ENCODE measurements around the gene MAOB. TPM values are rescaled to one million over a fixed set of nuclear protein-coding genes. Genes with fewer than 3 reads are reported as not detected.

Gene MAOB
- total and polyA plus RNA-seq, 4 donors = 12.6 to 59.6 (median 39.8) TPM

GRCh38 chrX:43815209-43815608, 67.0 kb downstream of the MAOB start:
- H3K27me3 ChIP-seq (ENCODE audit: control insufficient read depth in 1 of 2, insufficient read depth in 2 of 2, low read length in 1 of 2) = no peaks in the 10 kb centered on the region
- no peak for DNase-seq
- no peak overlapping the region for H3K27ac ChIP-seq (ENCODE audit: low read depth in 1 of 2, low read length in 2 of 2)
- 9 to 27% methylated on average over 2 of the region's 2 CpGs for WGBS, 2 donors
- no peak overlapping the region for H3K4me3 ChIP-seq (ENCODE audit: low read length in 2 of 2)
- ATAC-seq (ENCODE audit: low FRiP score) = peak; percentile 54
- no peaks in the 10 kb centered on the region for H3K36me3 ChIP-seq (ENCODE audit: control insufficient read depth in 1 of 2, insufficient read depth in 2 of 2, low read length in 1 of 2)
- H3K4me1 ChIP-seq (ENCODE audit: control insufficient read depth in 1 of 2, insufficient read depth in 2 of 2, low read length in 2 of 2) = no peaks in the 10 kb centered on the region
- intact Hi-C loops (cut with DNase I) = no loop called here
- no peaks in the 10 kb centered on the region for H3K9me3 ChIP-seq (ENCODE audit: control insufficient read depth, low read length)

GRCh38 chrX:43813898-43814297, 68.4 kb downstream of the MAOB start:
- Histone ChIP-seq H3K27ac (ENCODE audit: low read depth in 1 of 2, low read length in 2 of 2) (no peak overlapping the region), H3K9me3 (ENCODE audit: control insufficient read depth, low read length) (no peaks in the 10 kb centered on the region), H3K4me3 (ENCODE audit: low read length in 2 of 2) (no peak overlapping the region), H3K27me3 (ENCODE audit: control insufficient read depth in 1 of 2, insufficient read depth in 2 of 2, low read length in 1 of 2) (no peaks in the 10 kb centered on the region), H3K36me3 (ENCODE audit: control insufficient read depth in 1 of 2, insufficient read depth in 2 of 2, low read length in 1 of 2) (no peaks in the 10 kb centered on the region), H3K4me1 (ENCODE audit: control insufficient read depth in 1 of 2, insufficient read depth in 2 of 2, low read length in 2 of 2) (no peaks in the 10 kb centered on the region)
- intact Hi-C loops (cut with DNase I) = no loop called here
- ATAC-seq (ENCODE audit: low FRiP score) (no peak), DNase-seq (no peak)

- no peak for DNase-seq
- intact Hi-C loops (cut with DNase I) = no loop called here
- ATAC-seq (ENCODE audit: low FRiP score) = no peak
Measured at GRCh38 chrX:43813319-43813718, 68.9 kb downstream of the MAOB start.

GRCh38 chrX:43809463-43809862, 72.8 kb downstream of the MAOB start:
- no peak for DNase-seq
- ATAC-seq (ENCODE audit: low FRiP score) = peak; percentile 36
- no peak overlapping the region for H3K27ac ChIP-seq (ENCODE audit: low read depth in 1 of 2, low read length in 2 of 2)
- no peaks in the 10 kb centered on the region for H3K27me3 ChIP-seq (ENCODE audit: control insufficient read depth in 1 of 2, insufficient read depth in 2 of 2, low read length in 1 of 2)
- no peak overlapping the region for H3K4me3 ChIP-seq (ENCODE audit: low read length in 2 of 2)
- intact Hi-C loops (cut with DNase I) = no loop called here
- H3K36me3 ChIP-seq (ENCODE audit: control insufficient read depth in 1 of 2, insufficient read depth in 2 of 2, low read length in 1 of 2) = no peaks in the 10 kb centered on the region
- H3K9me3 ChIP-seq (ENCODE audit: control insufficient read depth, low read length) = no peaks in the 10 kb centered on the region
- no peaks in the 10 kb centered on the region for H3K4me1 ChIP-seq (ENCODE audit: control insufficient read depth in 1 of 2, insufficient read depth in 2 of 2, low read length in 2 of 2)

More at GRCh38 chrX:43813319-43813718, 68.9 kb downstream of the MAOB start:
- WGBS, 2 donors = 62 to 95% methylated on average over 2 of the region's 2 CpGs
- no peaks in the 10 kb centered on the region for H3K9me3 ChIP-seq (ENCODE audit: control insufficient read depth, low read length)
- H3K27ac ChIP-seq (ENCODE audit: low read depth in 1 of 2, low read length in 2 of 2) = no peak overlapping the region
- no peak overlapping the region for H3K4me3 ChIP-seq (ENCODE audit: low read length in 2 of 2)
- no peaks in the 10 kb centered on the region for H3K27me3 ChIP-seq (ENCODE audit: control insufficient read depth in 1 of 2, insufficient read depth in 2 of 2, low read length in 1 of 2)
- no peaks in the 10 kb centered on the region for H3K36me3 ChIP-seq (ENCODE audit: control insufficient read depth in 1 of 2, insufficient read depth in 2 of 2, low read length in 1 of 2)
- no peaks in the 10 kb centered on the region for H3K4me1 ChIP-seq (ENCODE audit: control insufficient read depth in 1 of 2, insufficient read depth in 2 of 2, low read length in 2 of 2)

DNA sequence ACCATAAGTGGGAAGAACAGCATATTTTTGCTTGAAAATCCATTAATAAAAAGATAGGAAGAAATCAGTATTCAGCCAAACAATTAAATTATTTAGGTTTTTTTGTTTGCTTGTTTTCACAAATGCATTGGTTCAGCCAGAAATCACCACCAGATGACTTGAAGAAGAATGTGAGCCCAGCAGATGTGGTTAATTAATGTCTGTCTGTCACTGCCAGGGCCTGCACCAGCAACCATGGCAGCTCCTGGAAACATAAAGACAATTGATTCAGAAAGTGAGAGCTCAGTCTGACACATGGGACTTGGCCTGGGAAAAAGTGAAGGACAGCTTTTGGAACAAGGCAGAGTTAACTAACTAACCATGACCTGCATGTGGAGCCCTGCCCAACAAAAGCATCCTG, 74.0 kb downstream of the MAOB start:
- Histone ChIP-seq H3K27ac (ENCODE audit: low read depth in 1 of 2, low read length in 2 of 2) (no peak overlapping the region), H3K36me3 (ENCODE audit: control insufficient read depth in 1 of 2, insufficient read depth in 2 of 2, low read length in 1 of 2) (no peaks in the 10 kb centered on the region), H3K9me3 (ENCODE audit: control insufficient read depth, low read length) (no peaks in the 10 kb centered on the region), H3K4me3 (ENCODE audit: low read length in 2 of 2) (no peak overlapping the region), H3K4me1 (ENCODE audit: control insufficient read depth in 1 of 2, insufficient read depth in 2 of 2, low read length in 2 of 2) (no peaks in the 10 kb centered on the region), H3K27me3 (ENCODE audit: control insufficient read depth in 1 of 2, insufficient read depth in 2 of 2, low read length in 1 of 2) (no peaks in the 10 kb centered on the region)
- ATAC-seq (ENCODE audit: low FRiP score) (no peak), DNase-seq (no peak)
- intact Hi-C loops (cut with DNase I) = no loop called here

DNA sequence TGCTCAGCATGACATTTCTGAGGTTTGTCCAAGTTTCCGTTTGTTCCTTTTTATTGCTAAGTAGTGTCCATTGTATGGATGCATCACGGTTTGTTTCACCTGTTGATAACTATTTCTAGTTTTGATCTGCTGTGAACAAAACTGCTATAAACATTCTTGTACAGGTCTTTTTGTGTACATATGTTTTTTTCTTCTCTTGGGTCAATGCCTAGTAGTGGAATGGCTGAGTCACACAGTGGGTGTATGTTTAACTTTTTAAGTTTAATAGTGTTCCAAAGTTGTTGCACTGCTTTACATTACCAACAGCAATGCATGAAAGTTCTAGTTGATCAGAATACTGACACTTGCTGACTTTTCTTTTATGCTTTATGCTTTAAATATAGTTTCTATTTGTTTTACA, 76.7 kb downstream of the MAOB start:
- Histone ChIP-seq H3K27me3 (ENCODE audit: control insufficient read depth in 1 of 2, insufficient read depth in 2 of 2, low read length in 1 of 2) (no peaks in the 10 kb centered on the region), H3K36me3 (ENCODE audit: control insufficient read depth in 1 of 2, insufficient read depth in 2 of 2, low read length in 1 of 2) (peaks cover 0 to 2% of the 10 kb centered on the region in 2 donors), H3K9me3 (ENCODE audit: control insufficient read depth, low read length) (no peaks in the 10 kb centered on the region), H3K4me1 (ENCODE audit: control insufficient read depth in 1 of 2, insufficient read depth in 2 of 2, low read length in 2 of 2) (no peaks in the 10 kb centered on the region), H3K4me3 (ENCODE audit: low read length in 2 of 2) (no peak overlapping the region), H3K27ac (ENCODE audit: low read depth in 1 of 2, low read length in 2 of 2) (no peak overlapping the region)
- DNase-seq (no peak), ATAC-seq (ENCODE audit: low FRiP score) (no peak)
- WGBS, 2 donors = 68 to 70% methylated on average over 2 of the region's 2 CpGs
- intact Hi-C loops (cut with DNase I) = no loop called here

DNA sequence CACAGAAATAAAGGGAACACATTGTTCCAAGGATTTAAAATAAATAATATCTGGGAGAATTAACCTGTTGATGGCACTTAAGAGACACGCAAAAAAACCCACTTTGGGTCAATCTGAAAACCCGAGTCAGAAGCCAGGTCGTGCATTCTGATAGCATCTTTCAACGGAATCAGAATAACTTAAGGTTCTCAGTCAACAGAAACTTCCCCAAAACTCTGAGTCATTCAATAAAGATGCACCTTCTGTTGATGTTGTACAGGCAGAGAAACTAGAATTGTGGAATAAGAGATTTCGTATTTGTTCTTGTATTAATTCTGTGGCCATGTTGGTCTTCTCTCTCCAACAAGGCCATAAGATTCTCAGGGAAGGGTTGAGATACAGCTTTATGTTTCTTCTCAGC, 78.2 kb downstream of the MAOB start:
- Histone ChIP-seq H3K27me3 (ENCODE audit: control insufficient read depth in 1 of 2, insufficient read depth in 2 of 2, low read length in 1 of 2) (no peaks in the 10 kb centered on the region), H3K36me3 (ENCODE audit: control insufficient read depth in 1 of 2, insufficient read depth in 2 of 2, low read length in 1 of 2) (peaks cover 0 to 2% of the 10 kb centered on the region in 2 donors), H3K4me3 (ENCODE audit: low read length in 2 of 2) (no peak overlapping the region), H3K27ac (ENCODE audit: low read depth in 1 of 2, low read length in 2 of 2) (no peak overlapping the region), H3K9me3 (ENCODE audit: control insufficient read depth, low read length) (no peaks in the 10 kb centered on the region), H3K4me1 (ENCODE audit: control insufficient read depth in 1 of 2, insufficient read depth in 2 of 2, low read length in 2 of 2) (no peaks in the 10 kb centered on the region)
- 64 to 88% methylated on average over 5 of the region's 5 CpGs for WGBS, 2 donors
- DNase-seq (no peak), ATAC-seq (ENCODE audit: low FRiP score) (no peak)
- intact Hi-C loops (cut with DNase I) = no loop called here

DNA sequence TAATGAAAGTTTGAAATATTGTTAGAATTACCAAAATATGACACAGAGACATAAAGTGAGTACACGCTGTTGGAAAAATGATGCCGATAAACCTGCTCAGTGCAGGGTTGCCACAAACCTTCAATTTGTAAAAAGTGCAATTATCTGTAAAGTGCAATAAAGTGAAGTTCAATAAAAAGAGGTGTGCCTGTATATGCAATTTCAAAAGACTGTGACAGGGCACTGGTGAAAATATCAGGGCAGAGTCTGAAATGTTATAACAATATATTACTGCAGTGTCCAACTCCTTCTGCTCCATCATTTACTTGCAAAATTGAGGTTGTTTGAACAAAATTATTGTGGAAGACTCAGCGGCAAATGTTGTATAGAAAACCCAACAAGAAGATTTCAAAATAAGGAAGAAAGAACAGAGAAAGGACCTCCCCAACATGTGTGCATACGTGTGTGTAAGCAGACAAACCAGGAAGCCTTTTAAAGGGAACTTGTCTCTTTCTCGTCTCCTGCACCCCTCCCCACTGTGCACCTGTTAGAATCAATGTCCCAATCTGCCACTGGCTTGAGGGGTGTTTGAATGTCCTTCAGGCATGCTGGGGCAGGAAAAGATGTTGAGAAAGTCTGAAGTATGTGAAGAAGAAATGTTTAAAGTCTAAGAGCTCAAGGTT, 96.2 kb downstream of the MAOB start:
- DNase-seq (no peak), ATAC-seq (ENCODE audit: low FRiP score) (no peak)
- Histone ChIP-seq H3K27me3 (ENCODE audit: control insufficient read depth in 1 of 2, insufficient read depth in 2 of 2, low read length in 1 of 2) (no peaks in the 10 kb centered on the region), H3K27ac (ENCODE audit: low read depth in 1 of 2, low read length in 2 of 2) (no peak overlapping the region), H3K36me3 (ENCODE audit: control insufficient read depth in 1 of 2, insufficient read depth in 2 of 2, low read length in 1 of 2) (no peaks in the 10 kb centered on the region), H3K4me1 (ENCODE audit: control insufficient read depth in 1 of 2, insufficient read depth in 2 of 2, low read length in 2 of 2) (no peaks in the 10 kb centered on the region), H3K9me3 (ENCODE audit: control insufficient read depth, low read length) (no peaks in the 10 kb centered on the region), H3K4me3 (ENCODE audit: low read length in 2 of 2) (no peak overlapping the region)
- intact Hi-C loops (cut with DNase I) = no loop called here
- WGBS, 2 donors = 80 to 89% methylated on average over 5 of the region's 5 CpGs

DNA sequence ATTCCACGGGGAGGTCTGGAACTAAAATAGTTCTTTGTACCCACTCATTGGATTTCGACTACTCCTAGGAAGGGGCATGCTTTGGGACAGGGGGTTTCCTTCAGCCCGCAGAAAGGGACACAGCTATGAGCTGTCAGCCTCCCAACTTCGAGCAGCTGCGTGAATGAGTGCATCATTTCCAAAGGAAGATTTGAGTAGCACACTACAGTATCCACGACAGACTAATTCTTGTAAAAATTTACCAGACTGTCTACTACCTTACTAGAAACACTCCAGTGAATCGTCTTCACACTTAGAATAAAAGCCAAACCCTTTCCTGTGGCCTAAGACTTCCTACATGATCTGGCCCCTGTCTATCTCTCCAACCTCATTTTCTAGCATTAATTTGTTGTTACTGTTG, 124.2 kb downstream of the MAOB start:
- H3K9me3 ChIP-seq (ENCODE audit: control insufficient read depth, low read length) = no peaks in the 10 kb centered on the region
- DNase-seq (no peak), ATAC-seq (ENCODE audit: low FRiP score) (no peak)
- H3K27me3 ChIP-seq (ENCODE audit: control insufficient read depth in 1 of 2, insufficient read depth in 2 of 2, low read length in 1 of 2) = no peaks in the 10 kb centered on the region
- intact Hi-C loops (cut with DNase I) = no loop called here
- no peak overlapping the region for H3K4me3 ChIP-seq (ENCODE audit: low read length in 2 of 2)
- no peaks in the 10 kb centered on the region for H3K36me3 ChIP-seq (ENCODE audit: control insufficient read depth in 1 of 2, insufficient read depth in 2 of 2, low read length in 1 of 2)
- WGBS, 2 donors = 74 to 91% methylated on average over 7 of the region's 7 CpGs
- no peak overlapping the region for H3K27ac ChIP-seq (ENCODE audit: low read depth in 1 of 2, low read length in 2 of 2)
- no peaks in the 10 kb centered on the region for H3K4me1 ChIP-seq (ENCODE audit: control insufficient read depth in 1 of 2, insufficient read depth in 2 of 2, low read length in 2 of 2)

Data from aorta (tissue), 5 donors.